HG03354 (cell line): ENCODE measurements around the gene FRMD4A.
"Not testable (repeated sequence)": the region's sequence is repeated elsewhere in the genome, so short reads cannot be mapped to it uniquely, and the experiment has no call there.

ENCODE experiments used
- ATAC-seq: cut with Tn5 transposase; IDR thresholded peaks from one replicate; pipeline ENCODE4 v1.9.1; 2021; ENCODE audit warnings: mild to moderate bottlenecking; ENCODE audit not compliant: unreplicated experiment, poor library complexity, severe bottlenecking

FRMD4A gene

DNA sequence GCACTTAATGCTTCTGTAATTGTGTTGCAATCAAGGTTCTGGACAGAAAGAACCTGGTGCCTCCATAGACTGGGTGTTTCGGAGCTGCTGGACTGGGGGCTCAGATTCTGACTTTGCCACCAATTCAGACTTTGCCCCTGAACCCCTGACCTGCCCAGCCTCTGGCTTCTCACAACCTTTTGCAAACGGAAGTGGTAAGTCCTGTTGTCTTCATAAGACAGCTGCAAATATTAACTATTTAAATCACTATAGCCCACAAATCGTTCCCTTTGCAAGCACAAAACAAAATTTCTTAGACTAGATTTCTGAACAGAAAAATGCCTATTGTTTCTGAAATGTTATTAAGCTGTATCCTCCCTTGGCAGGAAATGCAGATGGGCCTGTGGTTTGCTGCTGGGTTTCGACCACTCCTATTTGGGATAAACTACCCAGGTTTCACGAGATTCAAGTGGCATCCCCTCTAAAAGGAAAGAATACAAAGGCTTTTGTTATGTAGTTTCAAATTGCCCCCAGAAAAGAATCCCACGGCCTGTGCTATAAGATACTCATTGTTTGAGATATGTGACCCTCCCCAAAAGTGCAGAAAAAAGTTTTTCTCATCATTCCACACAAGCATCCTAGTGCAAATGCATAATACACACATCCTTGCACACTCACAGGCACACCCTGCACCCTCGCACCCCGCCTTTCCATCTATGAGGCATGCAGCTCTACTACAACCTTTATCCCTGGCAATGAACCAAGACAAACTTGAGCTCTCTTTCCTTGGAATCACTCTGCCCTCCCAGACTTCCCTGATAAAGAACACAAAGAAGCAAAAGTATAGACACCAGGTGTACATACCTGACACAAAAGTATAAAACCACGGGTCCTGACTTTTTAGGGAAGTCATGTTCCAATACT lies 534.8 kb downstream of the FRMD4A start:
- no peak for ATAC-seq

DNA sequence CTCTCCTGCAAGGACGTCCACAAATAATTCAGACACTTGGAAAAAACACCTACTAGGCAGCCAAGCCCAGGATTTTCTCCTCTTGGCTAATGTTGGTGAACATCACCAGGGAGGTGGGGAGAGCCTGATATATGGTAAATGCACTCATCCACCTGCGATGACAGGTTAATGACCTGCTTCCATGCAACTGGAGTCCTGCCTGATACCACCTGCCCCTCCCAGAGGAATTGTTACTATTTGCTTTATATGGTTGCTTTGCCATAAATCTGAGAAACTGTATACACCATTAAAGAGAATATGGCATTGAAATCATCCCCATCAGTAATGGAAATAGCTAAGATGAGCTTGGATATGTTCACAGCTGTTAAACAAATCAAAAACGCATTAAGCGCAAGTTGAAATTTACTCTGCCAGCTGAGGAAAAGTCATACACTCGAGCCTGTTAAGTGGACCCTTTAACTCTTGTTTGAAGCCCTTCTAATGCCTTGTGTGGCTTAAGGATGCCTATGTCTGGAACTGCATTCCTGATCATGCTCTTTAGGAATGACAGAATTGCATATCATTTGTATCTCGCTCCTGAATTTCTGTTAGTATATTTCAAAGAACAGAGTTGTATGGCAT lies 535.6 kb downstream of the FRMD4A start:
- no peak for ATAC-seq

DNA sequence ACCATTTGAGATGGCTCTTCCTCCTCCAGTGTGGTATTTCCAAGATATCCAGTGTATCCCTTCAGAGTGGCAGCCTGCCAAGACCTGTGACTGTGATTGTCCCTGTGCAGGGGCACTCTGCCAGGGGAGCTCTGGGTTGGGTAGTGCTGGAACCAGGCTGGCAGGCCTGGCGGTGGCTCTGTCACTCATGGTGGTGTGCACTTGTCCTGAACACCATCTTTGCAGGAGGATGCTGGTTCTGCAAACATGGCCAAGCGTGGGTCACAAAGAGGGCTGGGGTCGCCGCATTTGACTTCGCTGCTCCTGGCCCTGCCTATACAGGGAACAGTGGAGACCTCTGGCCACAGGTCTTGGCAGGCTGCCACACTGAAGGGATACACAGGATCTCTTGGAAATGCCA lies 538.7 kb downstream of the FRMD4A start:
- ATAC-seq: no peak

DNA sequence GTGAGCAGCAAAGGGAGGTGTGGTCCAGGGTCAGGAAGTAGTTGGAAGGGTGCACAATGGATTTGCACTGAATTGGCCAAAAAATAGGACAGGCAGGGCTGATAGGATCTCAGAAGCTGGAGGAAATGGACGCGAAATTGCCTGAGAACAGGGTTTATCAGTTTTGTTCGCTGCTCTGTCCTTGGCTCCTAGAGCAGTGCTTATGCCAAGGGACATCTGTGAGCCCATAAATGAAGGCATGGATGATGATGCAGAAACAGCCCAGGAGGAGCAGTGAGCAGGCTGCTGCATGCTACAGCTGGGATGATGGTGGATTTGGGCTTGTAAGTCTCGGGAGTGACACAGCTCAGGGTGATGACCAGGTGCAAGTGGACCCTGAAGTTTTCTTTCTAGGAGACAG lies 539.2 kb downstream of the FRMD4A start:
- ATAC-seq: no peak

DNA sequence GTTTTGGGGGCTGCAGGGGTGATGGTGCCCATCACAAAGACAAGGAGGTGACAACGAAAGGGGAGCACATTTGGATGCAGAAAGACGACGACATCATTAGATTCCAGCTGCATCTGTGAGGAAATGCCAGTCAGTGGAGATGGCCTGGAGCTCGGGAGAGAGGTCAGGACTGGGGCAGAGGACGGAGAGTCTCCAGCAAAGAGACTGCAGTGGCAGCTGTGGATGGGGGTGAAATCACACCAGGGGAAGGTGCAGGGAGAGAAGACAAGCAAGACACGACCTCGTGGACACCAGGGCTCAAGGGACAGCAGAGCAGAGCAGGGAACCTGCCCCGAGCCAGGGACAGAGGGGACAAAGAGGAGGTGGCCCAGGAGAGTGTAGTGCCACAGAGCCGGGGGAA lies 540.5 kb downstream of the FRMD4A start:
- ATAC-seq: no peak

DNA sequence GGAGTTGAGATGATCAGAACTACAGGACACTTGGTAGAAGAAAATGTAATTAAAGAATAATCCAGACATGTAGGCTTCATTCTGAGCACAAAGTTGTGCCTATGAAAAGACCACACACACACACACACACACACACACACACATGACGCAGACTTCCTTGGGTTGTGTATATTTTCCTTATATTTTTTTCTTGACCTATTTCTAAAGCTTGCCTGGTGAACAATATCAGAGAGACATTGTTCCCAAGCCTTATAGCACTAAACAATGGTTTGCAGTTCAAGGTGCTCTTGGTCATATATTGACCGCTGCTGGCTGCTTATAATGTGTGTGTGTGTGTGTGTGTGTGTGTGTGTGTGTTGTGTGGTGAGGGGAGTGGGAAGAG lies 541.3 kb downstream of the FRMD4A start:
- no peak for ATAC-seq

DNA sequence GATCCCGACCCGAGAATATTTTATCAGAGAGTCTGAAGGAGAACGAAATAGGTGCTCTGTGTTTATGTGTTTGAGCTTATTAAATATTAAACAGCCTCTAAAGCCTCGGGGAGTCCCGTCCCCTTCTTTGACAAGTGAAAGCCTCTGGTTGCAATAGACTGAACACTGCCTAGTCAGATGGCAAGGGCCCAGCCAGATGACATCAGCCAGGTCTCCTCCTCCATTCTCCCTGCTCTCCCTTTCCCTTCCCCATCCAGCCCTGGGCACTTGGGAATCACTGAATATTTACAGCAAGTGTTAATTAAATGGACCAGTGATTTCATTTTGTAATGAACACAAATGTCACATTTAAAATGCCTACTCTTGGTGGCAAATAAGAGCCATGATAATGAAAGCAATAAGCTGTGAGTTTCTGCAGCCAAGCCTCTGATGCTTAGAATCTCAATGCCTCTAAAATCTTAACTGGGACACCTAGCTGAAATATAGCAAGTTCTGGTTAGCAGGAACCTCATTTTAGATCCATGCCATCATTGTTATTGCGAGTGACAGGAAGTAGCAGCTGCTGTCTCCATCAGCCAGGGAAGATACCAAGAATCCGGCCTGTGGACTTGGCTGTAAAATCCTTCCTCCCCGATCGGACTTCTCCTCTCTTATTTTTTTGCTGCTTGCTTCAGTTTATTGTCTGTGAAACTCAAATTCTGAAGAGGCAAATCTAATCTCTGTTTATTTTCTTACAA lies 541.8 kb downstream of the FRMD4A start:
- ATAC-seq: peak; percentile 45

DNA sequence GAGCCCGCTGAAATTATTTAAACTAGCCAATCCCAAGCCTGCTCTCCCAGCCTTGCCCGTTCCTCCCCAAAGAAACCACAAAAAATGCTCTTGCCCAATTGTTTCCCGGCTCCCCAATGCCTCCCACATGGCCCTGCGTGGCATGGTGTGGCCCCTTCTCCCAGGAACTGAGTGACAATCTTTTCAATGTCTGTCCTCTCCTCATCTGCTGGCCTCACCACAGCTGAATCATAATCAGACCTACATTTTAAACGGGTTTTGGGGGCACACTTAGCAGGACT lies 542.5 kb downstream of the FRMD4A start:
- ATAC-seq: no peak

DNA sequence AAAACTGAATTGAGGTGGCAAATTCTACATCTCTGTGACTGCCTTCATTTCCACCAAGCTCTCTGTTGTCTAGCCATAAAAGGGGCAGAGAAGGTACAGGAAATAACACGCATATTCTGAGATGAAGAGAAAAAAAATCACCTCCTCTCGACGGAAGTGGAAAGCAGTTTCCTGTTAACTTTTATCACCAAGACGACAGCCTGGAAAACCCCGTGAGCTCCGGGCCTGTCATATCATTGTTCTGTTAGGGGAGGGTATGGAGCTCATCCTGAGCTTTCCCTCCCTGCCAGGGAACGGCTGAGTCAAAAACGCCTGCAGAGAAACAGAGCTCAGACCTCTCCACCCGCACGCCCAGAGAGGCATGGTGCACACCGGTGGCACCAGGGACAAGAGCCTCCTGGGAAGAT lies 543.7 kb downstream of the FRMD4A start:
- peak; percentile 80 for ATAC-seq

DNA sequence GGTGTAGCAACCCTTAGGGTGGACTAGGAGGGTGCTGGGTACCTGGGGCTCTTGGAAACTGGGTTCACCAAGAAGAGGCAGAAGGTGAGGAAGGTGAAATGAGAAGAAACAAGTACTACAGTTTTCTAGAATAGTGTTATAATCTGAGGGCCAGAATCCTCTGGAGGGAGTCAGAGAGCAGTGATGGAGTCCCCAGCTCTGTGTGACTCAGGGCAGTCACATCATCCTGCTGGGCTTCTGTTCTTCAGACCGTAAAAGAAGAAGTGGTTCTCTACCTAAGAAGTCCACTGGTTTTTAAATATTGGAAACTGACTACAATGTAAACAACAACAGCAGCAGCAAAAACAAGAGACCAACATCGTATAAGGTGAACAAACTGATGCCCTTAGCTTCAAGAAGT lies 546.7 kb downstream of the FRMD4A start:
- peak; percentile 34 for ATAC-seq

DNA sequence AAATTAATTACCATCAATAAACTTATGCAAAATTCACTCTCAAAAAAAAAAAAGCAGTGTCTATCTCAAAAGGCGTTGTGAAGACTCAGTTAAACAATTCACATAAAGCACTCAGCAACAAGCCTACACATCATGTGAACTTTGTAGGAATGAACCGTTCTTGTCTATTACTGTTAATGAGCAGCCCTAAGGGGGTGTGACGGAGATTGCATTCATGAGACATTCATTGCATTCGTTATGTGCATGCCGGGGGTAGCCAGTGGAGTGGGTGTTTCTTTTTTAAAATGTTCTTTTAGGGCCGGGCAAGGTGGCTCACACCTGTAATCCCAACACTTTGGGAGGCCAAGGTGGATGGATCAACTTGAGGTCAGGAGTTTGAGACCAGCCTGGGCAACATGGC lies 551.0 kb downstream of the FRMD4A start:
- ATAC-seq: no peak

DNA sequence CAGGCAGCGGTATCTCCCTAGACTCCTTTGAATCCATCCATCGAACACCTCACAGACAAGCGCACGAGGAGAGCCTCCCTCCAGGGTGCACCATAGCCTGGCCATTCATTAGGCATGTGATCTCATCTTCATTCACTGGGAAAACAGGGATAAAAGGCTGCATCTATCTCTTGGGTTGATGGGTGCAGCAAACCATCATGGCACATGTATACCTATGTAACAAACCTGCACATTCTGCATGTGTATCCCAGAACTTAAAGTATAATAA lies 552.1 kb downstream of the FRMD4A start:
- not testable (repeated sequence) for ATAC-seq

DNA sequence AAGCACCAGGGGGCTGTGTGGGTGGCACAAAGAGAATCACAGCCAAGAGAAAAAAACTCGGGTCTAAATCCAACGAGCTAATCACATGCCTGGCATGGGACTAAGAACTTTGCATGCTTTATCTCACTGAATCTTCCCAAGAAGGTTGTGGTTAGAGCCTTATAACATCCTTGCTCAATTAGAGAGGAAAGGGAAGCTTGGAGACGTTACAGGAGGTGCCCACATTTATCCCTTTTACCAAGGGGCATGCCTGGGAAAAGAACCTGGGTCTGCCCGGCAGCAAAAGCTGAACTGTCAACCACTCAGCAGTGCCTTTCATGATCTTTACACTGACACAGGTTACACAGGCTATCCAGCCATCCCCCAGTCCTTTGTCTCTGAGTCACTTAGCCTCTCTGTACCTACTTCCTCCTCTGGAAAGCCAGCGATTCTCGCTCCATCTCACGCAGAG lies 553.8 kb downstream of the FRMD4A start:
- ATAC-seq: no peak

DNA sequence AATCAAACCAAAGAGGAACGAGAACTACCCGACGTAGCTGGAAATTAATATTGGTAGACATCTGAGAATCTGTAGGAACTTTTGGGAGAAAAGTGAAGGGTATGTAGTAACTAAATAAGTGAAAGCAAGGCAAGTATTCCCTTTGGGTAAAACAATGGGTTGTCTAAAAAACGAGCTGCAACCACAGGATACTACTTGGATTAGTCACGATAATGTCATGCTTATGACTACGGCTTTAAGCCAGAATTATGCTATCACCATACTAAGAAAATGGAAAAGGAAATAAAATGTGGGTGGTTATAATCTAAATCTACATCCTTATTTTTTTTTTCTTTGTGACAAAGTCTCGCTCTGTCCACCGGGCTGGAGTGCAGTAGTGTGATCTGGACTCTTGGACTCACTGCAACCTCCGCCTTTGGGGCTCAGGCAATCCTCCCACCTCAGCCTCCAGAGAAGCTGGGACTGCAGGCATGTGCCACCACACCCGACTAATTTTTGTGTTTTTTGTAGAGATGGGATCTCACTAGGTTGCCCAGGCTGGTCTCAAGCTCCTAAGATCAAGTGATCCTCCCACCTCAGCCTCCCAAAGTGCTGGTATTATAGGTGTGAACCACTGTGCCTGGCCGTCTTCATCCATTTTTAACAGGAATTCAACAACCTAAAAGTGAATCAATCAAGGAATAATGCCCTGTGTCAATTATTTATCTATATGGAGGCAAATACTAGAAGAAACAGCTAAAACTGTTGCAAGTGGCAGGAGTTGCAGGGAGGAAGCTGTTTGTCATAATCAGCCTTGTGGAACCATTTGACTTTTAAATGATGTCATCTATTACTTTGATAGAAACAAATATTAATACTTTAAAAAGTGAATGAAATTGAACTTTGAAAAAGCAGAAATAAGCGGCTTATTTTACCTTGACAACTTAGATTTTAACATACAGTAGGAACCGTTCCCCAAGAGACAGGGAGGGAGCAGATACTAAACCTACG lies 554.6 kb downstream of the FRMD4A start:
- no peak for ATAC-seq

DNA sequence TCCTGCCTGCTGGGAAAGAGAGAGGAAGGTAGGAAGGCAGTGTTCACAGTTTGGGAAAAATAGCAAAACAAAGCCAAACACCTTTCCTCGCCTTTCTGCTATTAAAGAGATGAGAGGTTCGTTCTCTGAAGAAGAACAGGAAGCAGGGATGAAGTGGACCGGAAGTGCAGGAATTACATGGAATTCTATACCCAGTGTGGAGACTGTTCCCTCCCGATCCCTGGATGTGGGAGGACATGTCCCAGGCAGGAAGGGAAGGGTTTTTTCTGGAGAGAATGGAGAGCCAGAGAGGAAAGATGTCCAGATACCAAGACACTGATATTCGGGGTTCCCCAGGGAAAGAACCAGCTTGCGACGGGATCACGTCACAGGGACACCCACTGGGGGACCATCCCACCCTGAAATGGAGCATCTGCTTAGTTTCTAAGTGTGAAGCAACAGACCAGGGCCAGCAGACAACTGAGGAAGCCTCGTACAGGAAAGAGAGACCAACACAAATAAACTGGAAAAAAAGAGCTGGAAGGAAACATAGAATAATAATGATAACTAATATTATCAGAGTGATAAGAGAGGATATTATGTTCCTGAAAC lies 556.3 kb downstream of the FRMD4A start:
- ATAC-seq: no peak

DNA sequence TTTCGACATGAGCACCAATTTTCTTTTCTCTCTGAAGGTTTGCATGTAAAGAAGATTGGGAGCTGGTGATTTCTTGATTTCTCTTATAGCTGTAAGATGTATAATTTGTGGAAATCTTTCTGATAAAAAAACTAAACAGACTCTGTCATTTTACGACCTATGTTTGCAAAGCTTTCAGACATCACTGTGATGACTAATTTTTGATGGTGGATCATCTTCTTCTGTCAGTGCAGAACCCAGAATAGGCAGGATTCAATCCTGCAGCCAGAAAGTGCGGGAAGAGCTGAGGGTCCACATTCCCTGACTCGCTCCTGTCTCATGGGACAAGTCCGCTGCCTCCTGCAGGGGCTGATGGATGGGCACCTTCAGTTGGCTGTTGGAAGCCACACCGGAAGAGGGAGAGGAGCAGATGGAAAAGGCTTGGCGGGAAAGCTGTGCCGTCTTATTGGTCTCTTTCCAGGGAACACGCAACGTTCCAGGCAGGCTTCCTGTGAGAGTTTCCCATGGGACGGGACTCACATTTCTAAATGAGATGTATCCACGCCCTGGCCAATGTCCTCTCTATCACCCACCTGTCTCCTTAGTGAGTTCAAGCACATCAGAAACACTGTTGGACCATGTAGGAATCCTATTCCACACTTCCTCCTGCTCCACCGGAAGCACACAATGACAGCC lies 557.1 kb downstream of the FRMD4A start:
- no peak for ATAC-seq

DNA sequence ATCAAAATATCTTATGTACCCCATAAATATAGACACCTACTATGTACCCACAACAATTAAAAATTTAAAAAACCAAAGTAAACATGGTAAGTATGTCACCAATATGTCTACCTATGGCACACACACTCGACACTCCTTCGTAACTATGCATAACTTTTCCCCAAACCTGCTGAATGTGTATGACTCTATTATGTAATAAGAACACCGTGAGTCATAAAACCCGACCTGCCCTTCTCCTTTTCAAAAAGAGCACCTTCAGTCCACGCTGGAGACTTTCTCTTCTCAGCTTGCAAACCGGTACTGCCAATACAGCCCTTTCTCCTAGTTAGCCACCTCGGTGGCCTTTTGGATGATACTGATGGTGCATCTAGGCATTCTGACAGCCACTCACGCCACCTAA lies 557.7 kb downstream of the FRMD4A start:
- no peak for ATAC-seq

DNA sequence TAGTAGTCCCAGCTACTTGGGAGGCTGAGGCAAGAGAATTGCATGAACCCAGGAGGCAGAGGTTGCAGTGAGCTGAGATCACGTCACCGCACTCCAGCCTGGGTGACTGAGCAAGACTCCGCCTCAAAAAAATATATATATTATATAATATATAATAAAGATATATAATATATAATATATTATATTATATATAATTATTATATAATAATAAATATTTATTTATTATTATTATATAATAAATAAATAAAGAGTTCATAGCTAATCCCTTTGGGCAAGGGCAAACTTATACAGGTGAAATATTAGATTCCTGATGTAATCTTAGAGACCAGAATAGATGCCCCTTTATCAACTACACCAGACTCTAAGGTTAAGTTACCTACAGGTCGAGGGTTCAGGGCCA lies 558.7 kb downstream of the FRMD4A start:
- ATAC-seq: no peak
